PC-9 (cell line): ENCODE results near the gene FAM200B. TPM values are rescaled to one million over a fixed set of nuclear protein-coding genes. Genes with fewer than 3 reads are reported as not detected.

Source experiments
- BruUV-seq: library from RNA; stranded (reverse); fragments of 400-500 nt; replicated peaks from 2 replicates; lab custom pipeline; 2021; lab: Mats Ljungman, UMichigan
- CTCF ChIA-PET: fragments of 300-600 bp; sonication (Branson Sonifier 250); formaldehyde crosslinking; loops from one replicate; lab custom pipeline; 2022; ENCODE audit warnings: antibody characterized with exemption; lab: Charles Lee
- POLR2A ChIA-PET: fragments of 300-600 bp; sonication (Branson Sonifier 250); formaldehyde crosslinking; loops from one replicate; lab custom pipeline; 2022; ENCODE audit warnings: antibody characterized with exemption; ENCODE audit not compliant: unreplicated experiment; lab: Charles Lee
- DNase-seq, 2 experiments: peaks; one replicate each; pipeline versions ENCODE4 v3.0.0 to v3.0.0-alpha.2; 2015 to 2022; ENCODE audit warnings: mixed read lengths in 1 of 2
- H2AFZ ChIP-seq: fragments of 200-600 bp; sonication (generic); 2 replicates; pipeline ENCODE4 v1.8.1; 2017; ENCODE audit warnings: antibody characterized with exemption
- H3F3A ChIP-seq: fragments of 200-600 bp; sonication (generic); 2 replicates; pipeline ENCODE4 v1.8.1; 2017; ENCODE audit warnings: antibody characterized with exemption, mild to moderate bottlenecking, low read depth; ENCODE audit not compliant: insufficient read depth
- H3K27ac ChIP-seq: fragments of 200-600 bp; sonication (generic); 2 replicates; pipeline ENCODE4 v1.6.1; 2016; ENCODE audit warnings: mixed run types
- H3K27me3 ChIP-seq: fragments of 200-600 bp; sonication (generic); 2 replicates; pipeline ENCODE4 v1.6.1; 2016; ENCODE audit warnings: low read depth, mixed run types; ENCODE audit not compliant: insufficient read depth
- H3K36me3 ChIP-seq: fragments of 200-600 bp; sonication (generic); 2 replicates; pipeline ENCODE4 v1.6.1; 2016; ENCODE audit warnings: low read depth, mixed run types
- H3K4me1 ChIP-seq: fragments of 200-600 bp; sonication (generic); replicated peaks from 2 replicates; pipeline ENCODE4 v1.6.1; 2016; ENCODE audit warnings: mixed run types; ENCODE audit not compliant: insufficient read depth
- H3K4me2 ChIP-seq: fragments of 200-600 bp; sonication (generic); 2 replicates; pipeline ENCODE4 v1.6.1; 2017; ENCODE audit warnings: mixed run types
- H3K4me3 ChIP-seq: fragments of 200-600 bp; sonication (generic); 2 replicates; pipeline ENCODE4 v1.6.1; 2016; ENCODE audit warnings: mixed run types
- H3K79me2 ChIP-seq: fragments of 200-600 bp; sonication (generic); 2 replicates; pipeline ENCODE4 v1.6.1; 2017; ENCODE audit warnings: low read depth, mixed run types
- H3K9me2 ChIP-seq: fragments of 200-600 bp; sonication (generic); 2 replicates; pipeline ENCODE4 v1.8.1; 2017; ENCODE audit warnings: mild to moderate bottlenecking; ENCODE audit not compliant: insufficient read depth
- H3K9me3 ChIP-seq: fragments of 200-600 bp; sonication (generic); 2 replicates; pipeline ENCODE4 v1.8.1; 2016; ENCODE audit warnings: low read depth; ENCODE audit not compliant: insufficient read depth
- H4K20me1 ChIP-seq: fragments of 200-600 bp; sonication (generic); 2 replicates; pipeline ENCODE4 v1.8.1; 2017; ENCODE audit not compliant: insufficient read depth
- EZH2 ChIP-seq: fragments of 200-600 bp; sonication (generic); IDR thresholded peaks from 2 replicates; pipeline ENCODE4 v1.8.0; 2017; ENCODE audit warnings: antibody characterized with exemption, low read depth
- intact Hi-C: fragments of 100-400 bp; cut with micrococcal nuclease; formaldehyde crosslinking; loops from one replicate; pipeline ENCODE4 v1.10.0; 2022; ENCODE audit not compliant: unreplicated experiment
- total RNA-seq: library from RNA; stranded (reverse); gene quantifications from 2 replicates; pipeline ENCODE4 v1.2.3, GENCODE V29; 2021
- TF ChIP-seq, protein P1 (sequence below): fragments of 200-600 bp; sonication (generic); conservative IDR thresholded peaks from 2 replicates; pipeline ENCODE4 v1.6.1; 2017; ENCODE audit warnings: mixed run types, antibody characterized with exemption, mild to moderate bottlenecking, moderate library complexity

FAM200B gene
- total RNA-seq, 1 experiment from 2014 or later: 32.4 TPM

DNA sequence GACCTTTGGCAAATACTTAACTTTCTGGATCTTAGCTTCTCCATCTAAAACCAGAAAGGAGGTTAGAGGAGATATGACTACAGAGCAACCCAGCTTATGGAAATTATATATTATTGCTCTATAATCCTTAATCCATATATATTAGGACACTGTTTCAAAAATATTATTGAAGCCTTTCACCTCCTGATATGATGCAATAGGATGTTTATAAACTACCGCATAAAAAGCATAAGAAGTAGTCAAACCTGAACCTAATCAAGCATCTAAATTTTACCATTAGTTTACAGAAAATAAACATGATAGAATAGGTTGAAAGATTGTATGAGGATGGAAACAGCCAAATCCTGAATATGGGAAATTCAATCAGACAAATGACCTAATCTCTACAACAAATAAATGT lies 5.6 kb upstream of the FAM200B start:
- H3K4me3 ChIP-seq: no peak overlapping the region
- CTCF ChIA-PET: no interaction called here
- TF ChIP-seq EZH2: no peak
- TF ChIP-seq, protein P1, sequence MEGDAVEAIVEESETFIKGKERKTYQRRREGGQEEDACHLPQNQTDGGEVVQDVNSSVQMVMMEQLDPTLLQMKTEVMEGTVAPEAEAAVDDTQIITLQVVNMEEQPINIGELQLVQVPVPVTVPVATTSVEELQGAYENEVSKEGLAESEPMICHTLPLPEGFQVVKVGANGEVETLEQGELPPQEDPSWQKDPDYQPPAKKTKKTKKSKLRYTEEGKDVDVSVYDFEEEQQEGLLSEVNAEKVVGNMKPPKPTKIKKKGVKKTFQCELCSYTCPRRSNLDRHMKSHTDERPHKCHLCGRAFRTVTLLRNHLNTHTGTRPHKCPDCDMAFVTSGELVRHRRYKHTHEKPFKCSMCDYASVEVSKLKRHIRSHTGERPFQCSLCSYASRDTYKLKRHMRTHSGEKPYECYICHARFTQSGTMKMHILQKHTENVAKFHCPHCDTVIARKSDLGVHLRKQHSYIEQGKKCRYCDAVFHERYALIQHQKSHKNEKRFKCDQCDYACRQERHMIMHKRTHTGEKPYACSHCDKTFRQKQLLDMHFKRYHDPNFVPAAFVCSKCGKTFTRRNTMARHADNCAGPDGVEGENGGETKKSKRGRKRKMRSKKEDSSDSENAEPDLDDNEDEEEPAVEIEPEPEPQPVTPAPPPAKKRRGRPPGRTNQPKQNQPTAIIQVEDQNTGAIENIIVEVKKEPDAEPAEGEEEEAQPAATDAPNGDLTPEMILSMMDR: no peak
- H3K9me2 ChIP-seq: no peaks in the 10 kb centered on the region
- intact Hi-C loops: no loop called here
- H4K20me1 ChIP-seq: no peaks in the 10 kb centered on the region
- no TSS peak for BruUV-seq
- H3K36me3 ChIP-seq: no peaks in the 10 kb centered on the region; the same call in 1 of the 2 replicates
- H3F3A ChIP-seq: peaks cover 10% of the 10 kb centered on the region; the same call in 1 of the 2 replicates
- H3K4me1 ChIP-seq: peaks cover 35% of the 10 kb centered on the region
- H3K4me2 ChIP-seq: no peak overlapping the region
- H3K27ac ChIP-seq: no peak overlapping the region
- POLR2A ChIA-PET: no interaction called here
- H2AFZ ChIP-seq: no peak overlapping the region
- peaks cover 76% of the 10 kb centered on the region for H3K79me2 ChIP-seq
- DNase-seq: no peak
- no peaks in the 10 kb centered on the region for H3K27me3 ChIP-seq
- H3K9me3 ChIP-seq: no peaks in the 10 kb centered on the region

DNA sequence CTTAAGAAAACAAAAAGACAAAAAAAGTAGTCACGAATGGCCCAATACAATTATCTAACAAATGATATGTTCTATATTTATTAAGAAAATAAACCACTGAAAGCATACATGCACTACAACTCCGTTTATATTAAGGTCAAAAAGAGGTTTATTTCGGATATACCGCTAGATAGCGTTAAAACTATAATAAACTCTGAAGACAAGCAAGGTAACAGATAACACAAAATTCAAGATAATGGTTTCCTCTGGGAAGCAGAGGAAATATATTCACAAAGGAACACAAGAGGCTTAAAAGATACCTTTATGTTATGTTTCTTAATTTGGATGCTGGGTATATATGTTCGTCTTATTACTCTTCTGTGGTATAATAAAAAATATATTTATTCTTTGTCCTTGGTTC lies 4.7 kb upstream of the FAM200B start:
- H2AFZ ChIP-seq: no peak overlapping the region
- peak overlapping the region; percentile 33; the same call in 1 of the 2 replicates for H3K4me2 ChIP-seq
- H4K20me1 ChIP-seq: no peaks in the 10 kb centered on the region
- CTCF ChIA-PET: no interaction called here
- H3K4me3 ChIP-seq: no peak overlapping the region
- H3K4me1 ChIP-seq: peaks cover 35% of the 10 kb centered on the region
- intact Hi-C loops: no loop called here
- H3K27ac ChIP-seq: no peak overlapping the region
- no peaks in the 10 kb centered on the region for H3K9me3 ChIP-seq
- H3K27me3 ChIP-seq: no peaks in the 10 kb centered on the region
- no TSS peak for BruUV-seq
- no peaks in the 10 kb centered on the region for H3K9me2 ChIP-seq
- no peak for DNase-seq
- peaks cover 6% of the 10 kb centered on the region; the same call in 1 of the 2 replicates for H3F3A ChIP-seq
- H3K36me3 ChIP-seq: no peaks in the 10 kb centered on the region; the same call in 1 of the 2 replicates
- TF ChIP-seq, protein P1: no peak
- no peak for TF ChIP-seq EZH2
- POLR2A ChIA-PET: no interaction called here
- peaks cover 79% of the 10 kb centered on the region for H3K79me2 ChIP-seq

DNA sequence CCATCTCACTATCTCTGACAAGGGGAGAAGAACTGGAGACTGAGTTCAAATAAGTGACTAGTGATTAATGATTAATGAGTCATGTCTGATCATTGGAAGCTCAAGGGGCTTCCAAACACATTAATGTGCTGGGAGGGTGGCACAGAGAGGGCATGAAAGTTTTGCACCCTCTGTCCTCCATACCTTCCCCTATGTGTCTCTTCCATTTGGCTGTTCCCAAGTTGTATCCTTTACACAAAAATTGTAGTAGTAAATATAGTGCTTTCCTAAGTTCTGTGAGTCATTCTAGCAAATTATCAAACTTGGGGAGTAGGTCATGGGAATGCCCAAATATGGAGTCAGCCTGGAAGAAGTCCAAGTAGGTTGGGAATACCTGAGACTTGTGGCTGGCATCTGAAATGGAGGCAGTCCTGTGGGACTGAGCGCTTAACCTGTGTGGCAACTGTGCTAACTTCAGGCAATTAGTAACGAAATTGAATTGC lies 4.1 kb upstream of the FAM200B start:
- Histone ChIP-seq H3K27me3 (no peaks in the 10 kb centered on the region), H3K27ac (peak overlapping the region; percentile 60), H3K4me1 (peaks cover 35% of the 10 kb centered on the region), H3K79me2 (peaks cover 85% of the 10 kb centered on the region), H3K9me3 (no peaks in the 10 kb centered on the region), H3K36me3 (no peaks in the 10 kb centered on the region; the same call in 1 of the 2 replicates), H4K20me1 (no peaks in the 10 kb centered on the region), H3K9me2 (no peaks in the 10 kb centered on the region), H2AFZ (no peak overlapping the region), H3K4me2 (peak overlapping the region; percentile 33), H3K4me3 (no peak overlapping the region), H3F3A (peaks cover 6% of the 10 kb centered on the region; the same call in 1 of the 2 replicates)
- BruUV-seq: no TSS peak
- CTCF ChIA-PET: no interaction called here
- peak; percentile 76 to 90 for DNase-seq
- intact Hi-C loops: no loop called here
- POLR2A ChIA-PET: interaction anchor here (0.6 kb wide), 2 partner anchors 12 to 41 kb away, joined by 3 read pairs; no protein-coding TSS in a partner anchor
- TF ChIP-seq EZH2: no peak
- TF ChIP-seq, protein P1: no peak
